Measurements from ENCODE around the gene SHC3.

SHC3 gene

GRCh38 chr9:89177012-89177943 lies 1.3 kb downstream of the SHC3 start:
- TF ChIP-seq GATA2 (IDR thresholded peaks at IDR 0.05; ENCODE audit: low read depth, low read length), result no peak
- no peak for TF ChIP-seq GATA3 (IDR thresholded peaks at IDR 0.05; ENCODE audit: low read depth, low read length)

GRCh38 chr9:89175828-89176261 lies 2.8 kb downstream of the SHC3 start:
- no peak for TF ChIP-seq GATA3 (IDR thresholded peaks at IDR 0.05; ENCODE audit: low read depth, low read length)
- no peak for TF ChIP-seq GATA2 (IDR thresholded peaks at IDR 0.05; ENCODE audit: low read depth, low read length)

- TF ChIP-seq GATA3 (IDR thresholded peaks at IDR 0.05; ENCODE audit: low read depth, low read length) (no peak), GATA2 (IDR thresholded peaks at IDR 0.05; ENCODE audit: low read depth, low read length) (no peak)
These were observed 4.3 kb downstream of the SHC3 start for GRCh38 chr9:89174291-89174690.

- TF ChIP-seq GATA3 (IDR thresholded peaks at IDR 0.05; ENCODE audit: low read depth, low read length), result no peak
- no peak for TF ChIP-seq GATA2 (IDR thresholded peaks at IDR 0.05; ENCODE audit: low read depth, low read length)
These were observed 5.5 kb downstream of the SHC3 start for GRCh38 chr9:89173072-89173471.

GRCh38 chr9:89172398-89172797 lies 6.2 kb downstream of the SHC3 start:
- no peak for TF ChIP-seq GATA3 (IDR thresholded peaks at IDR 0.05; ENCODE audit: low read depth, low read length)
- no peak for TF ChIP-seq GATA2 (IDR thresholded peaks at IDR 0.05; ENCODE audit: low read depth, low read length)

- TF ChIP-seq GATA3 (IDR thresholded peaks at IDR 0.05; ENCODE audit: low read depth, low read length) (no peak), GATA2 (IDR thresholded peaks at IDR 0.05; ENCODE audit: low read depth, low read length) (no peak)
These were observed 6.9 kb downstream of the SHC3 start for GRCh38 chr9:89171693-89172092.

GRCh38 chr9:89171231-89171630 lies 7.4 kb downstream of the SHC3 start:
- TF ChIP-seq GATA3 (IDR thresholded peaks at IDR 0.05; ENCODE audit: low read depth, low read length), result no peak
- no peak for TF ChIP-seq GATA2 (IDR thresholded peaks at IDR 0.05; ENCODE audit: low read depth, low read length)

- TF ChIP-seq GATA3 (IDR thresholded peaks at IDR 0.05; ENCODE audit: low read depth, low read length) (no peak), GATA2 (IDR thresholded peaks at IDR 0.05; ENCODE audit: low read depth, low read length) (no peak)
These were observed 9.5 kb downstream of the SHC3 start for GRCh38 chr9:89168901-89169813.

GRCh38 chr9:89167788-89168187 lies 10.8 kb downstream of the SHC3 start:
- no peak for TF ChIP-seq GATA2 (IDR thresholded peaks at IDR 0.05; ENCODE audit: low read depth, low read length)
- no peak for TF ChIP-seq GATA3 (IDR thresholded peaks at IDR 0.05; ENCODE audit: low read depth, low read length)

GRCh38 chr9:89166852-89167251 lies 11.8 kb downstream of the SHC3 start:
- no peak for TF ChIP-seq GATA2 (IDR thresholded peaks at IDR 0.05; ENCODE audit: low read depth, low read length)
- TF ChIP-seq GATA3 (IDR thresholded peaks at IDR 0.05; ENCODE audit: low read depth, low read length), result no peak

GRCh38 chr9:89165880-89166279 lies 12.7 kb downstream of the SHC3 start:
- TF ChIP-seq GATA2 (IDR thresholded peaks at IDR 0.05; ENCODE audit: low read depth, low read length) (no peak), GATA3 (IDR thresholded peaks at IDR 0.05; ENCODE audit: low read depth, low read length) (no peak)

GRCh38 chr9:89165341-89165740 lies 13.3 kb downstream of the SHC3 start:
- TF ChIP-seq GATA2 (IDR thresholded peaks at IDR 0.05; ENCODE audit: low read depth, low read length), result no peak
- TF ChIP-seq GATA3 (IDR thresholded peaks at IDR 0.05; ENCODE audit: low read depth, low read length), result no peak

- no peak for TF ChIP-seq GATA3 (IDR thresholded peaks at IDR 0.05; ENCODE audit: low read depth, low read length)
- TF ChIP-seq GATA2 (IDR thresholded peaks at IDR 0.05; ENCODE audit: low read depth, low read length), result no peak
These were observed 17.4 kb downstream of the SHC3 start for GRCh38 chr9:89161221-89161620.

- TF ChIP-seq GATA2 (IDR thresholded peaks at IDR 0.05; ENCODE audit: low read depth, low read length), result no peak
- TF ChIP-seq GATA3 (IDR thresholded peaks at IDR 0.05; ENCODE audit: low read depth, low read length), result no peak
These were observed 17.8 kb downstream of the SHC3 start for GRCh38 chr9:89160806-89161205.
